HepG2 (cell line): ENCODE measurements around the gene SELENOW. TPM values are rescaled to one million over a fixed set of nuclear protein-coding genes. Genes with fewer than 3 reads are reported as not detected.
"Not testable (repeated sequence)": the region's sequence is repeated elsewhere in the genome, so short reads cannot be mapped to it uniquely, and the experiment has no call there.

Experiments used
- ATAC-seq: fragments of 200-7000 bp; cut with Tn5 transposase; 3 replicates; pipeline ENCODE4 v1.9.1; 2020; ENCODE audit warnings: mild to moderate bottlenecking, moderate library complexity
- BruUV-seq: library from RNA; stranded (reverse); fragments of 400-500 nt; replicated peaks from 2 replicates; lab custom pipeline; 2021; lab: Mats Ljungman, UMichigan
- CTCF ChIA-PET: fragments of 300-600 bp; formaldehyde crosslinking; extraction: SDS; loops from one replicate; lab custom pipeline; 2021; ENCODE audit warnings: low total read pairs, inconsistent platforms, low intra/inter-chr PET ratio; lab: Yijun Ruan, JAX
- POLR2A ChIA-PET: fragments of 350-600 bp; sonication (Branson Sonifier 250); formaldehyde crosslinking; loops from one replicate; lab custom pipeline; 2020; ENCODE audit warnings: antibody characterized with exemption, inconsistent platforms; lab: Yijun Ruan, JAX
- DNase-seq: peaks from one replicate; pipeline ENCODE4 v3.0.0-alpha.2; 2015; ENCODE audit warnings: low spot score
- FAIRE-seq: peaks from 3 replicates; lab custom pipeline; 2011; peaks lifted over from hg19 to GRCh38; lab: Jason Lieb, UNC
- H2AFZ ChIP-seq: one replicate; pipeline ENCODE4 v1.6.1; 2011; ENCODE audit warnings: low read length, inconsistent platforms
- H3K27ac ChIP-seq: fragments of 300-600 bp; 3 replicates; pipeline ENCODE4 v1.8.0; 2011; ENCODE audit warnings: mixed run types, mild to moderate bottlenecking, mixed read lengths, low read length, inconsistent platforms; ENCODE audit not compliant: insufficient read depth; ENCODE audit errors: extremely low read length
- H3K27me3 ChIP-seq, 2 experiments: fragments of 200-600 bp in 1 of 2; 2 replicates in 1 of 2; 3 replicates in 1 of 2; pipeline versions ENCODE4 v1.6.0 to v1.8.0; 2011; ENCODE audit warnings: low read length in 2 of 2, mild to moderate bottlenecking in 2 of 2, moderate library complexity in 2 of 2, inconsistent platforms in 1 of 2; ENCODE audit not compliant: insufficient read depth in 2 of 2, control insufficient read depth in 1 of 2
- H3K36me3 ChIP-seq, 2 experiments: fragments of 200-600 bp in 1 of 2; replicated peaks in 1 of 2; 2 replicates in 1 of 2; 3 replicates in 1 of 2; pipeline versions ENCODE4 v1.5.1 to v1.8.0; 2011; ENCODE audit warnings: low read length in 2 of 2, inconsistent platforms in 1 of 2; ENCODE audit not compliant: insufficient read depth in 2 of 2, control insufficient read depth in 1 of 2
- H3K4me1 ChIP-seq: 2 replicates; pipeline ENCODE4 v1.5.1; 2012; ENCODE audit warnings: low read length, inconsistent platforms; ENCODE audit not compliant: insufficient read depth
- H3K4me2 ChIP-seq: 2 replicates; pipeline ENCODE4 v1.6.0; 2011; ENCODE audit warnings: low read depth, low read length, inconsistent platforms
- H3K4me3 ChIP-seq, 3 experiments: fragments of 200-600 bp in 1 of 3; sonication (generic), shearing (Covaris generic) in 1 of 3; replicated peaks in 1 of 3; 2 replicates each; pipeline ENCODE4 v1.5.1; 2011 to 2016; ENCODE audit warnings: low read length in 3 of 3, inconsistent platforms in 2 of 3, low read depth in 2 of 3, mild to moderate bottlenecking in 2 of 3, control low read depth in 1 of 3, mixed read lengths in 1 of 3; ENCODE audit not compliant: insufficient read depth in 1 of 3
- H3K79me2 ChIP-seq: one replicate; pipeline ENCODE4 v1.6.1; 2011; ENCODE audit warnings: low read length, inconsistent platforms; ENCODE audit not compliant: insufficient read depth
- H3K9ac ChIP-seq: 2 replicates; pipeline ENCODE4 v1.6.0; 2011; ENCODE audit warnings: mild to moderate bottlenecking, low read depth, low read length, inconsistent platforms; ENCODE audit not compliant: insufficient read depth
- H3K9me3 ChIP-seq: 2 replicates; pipeline ENCODE4 v1.5.1; 2012; ENCODE audit warnings: mild to moderate bottlenecking, low read length
- H4K20me1 ChIP-seq: 2 replicates; pipeline ENCODE4 v1.6.0; 2011; ENCODE audit warnings: inconsistent platforms, mild to moderate bottlenecking, low read length, moderate library complexity; ENCODE audit not compliant: insufficient read depth
- ATF2 ChIP-seq: sonication (generic); formaldehyde crosslinking; IDR thresholded peaks from 2 replicates; pipeline ENCODE4 v1.4.0; 2020; ENCODE audit warnings: missing genetic modification reagents
- GTF2F1 ChIP-seq: fragments of 150-350 bp; IDR thresholded peaks from 2 replicates; pipeline ENCODE4 v1.6.1; 2014; ENCODE audit warnings: low read length
- TSC22D2 ChIP-seq: sonication (generic); formaldehyde crosslinking; IDR thresholded peaks from 2 replicates; pipeline ENCODE4 v1.5.1; 2020; ENCODE audit warnings: missing genetic modification reagents, mild to moderate bottlenecking, borderline replicate concordance
- ZNF724P ChIP-seq: sonication (generic); formaldehyde crosslinking; IDR thresholded peaks from 2 replicates; pipeline ENCODE4 v1.8.0; 2022; ENCODE audit warnings: missing genetic modification reagents, borderline replicate concordance
- WGBS: methylation state at CpG from one replicate; pipeline ENCODE4 v1.1.6; 2017; ENCODE audit warnings: low lambda C conversion rate; 5-methylcytosine and 5-hydroxymethylcytosine counted together
- in situ Hi-C: cut with HindIII; loops from 2 replicates; pipeline ENCODE4 v1.10.0; 2017; ENCODE audit warnings: low pct_unique_long_range_greater_than_20kb; ENCODE audit not compliant: extremely low pct_ligation_motif_present
- intact Hi-C: fragments of 100-400 bp; cut with micrococcal nuclease; formaldehyde crosslinking; loops from one replicate; pipeline ENCODE4 v1.10.0; 2022; ENCODE audit not compliant: unreplicated experiment
- polyA plus RNA-seq, 8 experiments: library from polyadenylated mRNA; depleted of rRNA in 3 of 8; stranded (reverse) in 7 of 8; unstranded in 1 of 8; fragments of >200 nt; fragmentation: Illumina TruSeq in 4 of 8; extraction: Trizol in 4 of 8; gene quantifications; 2 replicates each; pipeline versions ENCODE4 v1.2.1 to v1.2.3, GENCODE V29; 2011 to 2016; ENCODE audit warnings: low read depth in 4 of 8, missing spikeins in 1 of 8, mixed read lengths in 1 of 8; ENCODE audit not compliant: insufficient read depth in 1 of 8
- total RNA-seq, 5 experiments: library from RNA; depleted of rRNA; stranded (reverse); fragments of >200 nt; fragmentation: Illumina TruSeq; extraction: Trizol; gene quantifications; 2 replicates each; pipeline ENCODE4 v1.2.3, GENCODE V29; 2016; ENCODE audit warnings: low read depth in 1 of 5

SELENOW gene
- total and polyA plus RNA-seq, 2 of the 13 experiments (the other 11 are each of a cell fraction or from before 2014, with no cell fraction given) = 50.3 to 64.7 TPM

GRCh38 chr19:47803671-47804070 is 25.2 kb downstream of the SELENOW start:
- DNase-seq, FAIRE-seq, H3K27me3 ChIP-seq, H3K79me2 ChIP-seq, H3K9me3 ChIP-seq, BruUV-seq, H2AFZ ChIP-seq, H3K4me3 ChIP-seq, H3K36me3 ChIP-seq, H3K9ac ChIP-seq, POLR2A ChIA-PET, CTCF ChIA-PET, H4K20me1 ChIP-seq, intact Hi-C loops, H3K4me1 ChIP-seq, H3K27ac ChIP-seq, H3K4me2 ChIP-seq, in situ Hi-C loops, ATAC-seq: not testable (repeated sequence)
- no CpG with 5 or more reads among the region's 12 CpGs for WGBS

GRCh38 chr19:47804451-47804850 is 25.9 kb downstream of the SELENOW start, which contains the start of gene TPRX1:
Gene TPRX1, minus strand, starts transcription at chr19:47804551. Its CDS starts 12 bp downstream, at chr19:47804539.
- ATAC-seq = peak; percentile 30; the same call in 1 of the 3 replicates
- DNase-seq, H3K79me2 ChIP-seq, BruUV-seq, H3K4me1 ChIP-seq, H3K4me3 ChIP-seq, H3K4me2 ChIP-seq, H3K27me3 ChIP-seq, in situ Hi-C loops, H3K36me3 ChIP-seq, POLR2A ChIA-PET, FAIRE-seq, H3K9ac ChIP-seq, H3K27ac ChIP-seq, H4K20me1 ChIP-seq, H2AFZ ChIP-seq, CTCF ChIA-PET, intact Hi-C loops, H3K9me3 ChIP-seq: not testable (repeated sequence)
- WGBS = 13% methylated on average over 2 of the region's 5 CpGs

- no peak overlapping the region for H3K9ac ChIP-seq
- H3K27ac ChIP-seq = no peak overlapping the region
- FAIRE-seq (no peak), DNase-seq (no peak), ATAC-seq (no peak)
- WGBS = 21% methylated on average over 9 of the region's 10 CpGs
- ChIA-PET POLR2A (no interaction called here), CTCF (no interaction called here)
- H3K4me3 ChIP-seq = no peak overlapping the region
- no peaks in the 10 kb centered on the region for H3K4me1 ChIP-seq
- no peaks in the 10 kb centered on the region for H3K79me2 ChIP-seq
- H3K27me3 ChIP-seq = no peaks in the 10 kb centered on the region; a peak in 1 of 5 replicates
- BruUV-seq = no TSS peak
- intact Hi-C loops (no loop called here), in situ Hi-C loops (no loop called here)
- H3K36me3 ChIP-seq = no peaks in the 10 kb centered on the region
- H4K20me1 ChIP-seq = no peaks in the 10 kb centered on the region
- no peak overlapping the region for H2AFZ ChIP-seq
- H3K4me2 ChIP-seq = no peak overlapping the region
- no peaks in the 10 kb centered on the region for H3K9me3 ChIP-seq
- TF ChIP-seq ZNF724P = no peak
- TF ChIP-seq GTF2F1 = no peak
- no peak for TF ChIP-seq ATF2
- no peak for TF ChIP-seq TSC22D2 (CRISPR knock-in tag)
Observed at GRCh38 chr19:47805313-47805712, 26.8 kb downstream of the SELENOW start.
